ENCODE data around the gene WDR82.
A peak's percentile ranks its signal among the peaks of the same experiment; 100 is the strongest.

Gene WDR82

DNA sequence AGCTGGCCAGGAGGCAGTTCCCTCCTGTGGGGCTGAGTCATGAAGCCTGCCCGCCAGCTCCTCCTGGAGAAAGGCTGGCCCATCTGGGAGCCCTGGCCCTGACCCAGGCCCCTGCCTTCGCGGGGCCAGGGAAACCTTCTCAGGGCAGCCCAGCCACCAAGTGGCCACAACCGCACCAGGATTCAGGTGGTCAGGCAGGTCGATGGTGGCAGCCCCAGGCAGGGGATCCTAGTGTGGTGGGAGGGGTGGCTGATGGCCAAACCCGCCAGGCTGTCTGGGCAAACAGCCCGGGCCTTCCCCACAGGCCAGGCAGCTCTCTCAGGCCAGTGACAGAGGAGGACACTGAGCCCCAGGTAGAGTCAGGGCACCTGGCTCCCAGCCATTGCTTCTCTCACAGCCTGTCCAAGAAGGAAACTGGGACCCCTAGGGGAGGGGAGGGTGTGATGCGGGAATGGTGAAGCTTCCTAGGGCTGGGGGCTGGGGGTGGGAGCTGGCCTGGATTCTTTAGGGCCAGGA lies 40.7 kb downstream of the WDR82 start:
- no peak for DNase-seq
- Mint-ChIP-seq H3K4me3 (peak overlapping the region; percentile 91), H3K4me1 (peaks cover 52% of the 10 kb centered on the region), H3K9me3 (no peaks in the 10 kb centered on the region), H3K36me3 (ENCODE audit: low read depth) (peaks cover 7% of the 10 kb centered on the region), H3K27ac (no peak overlapping the region), H3K27me3 (ENCODE audit: low read depth, poor library complexity) (peaks cover 6% of the 10 kb centered on the region)
- TF ChIP-seq, protein P1, sequence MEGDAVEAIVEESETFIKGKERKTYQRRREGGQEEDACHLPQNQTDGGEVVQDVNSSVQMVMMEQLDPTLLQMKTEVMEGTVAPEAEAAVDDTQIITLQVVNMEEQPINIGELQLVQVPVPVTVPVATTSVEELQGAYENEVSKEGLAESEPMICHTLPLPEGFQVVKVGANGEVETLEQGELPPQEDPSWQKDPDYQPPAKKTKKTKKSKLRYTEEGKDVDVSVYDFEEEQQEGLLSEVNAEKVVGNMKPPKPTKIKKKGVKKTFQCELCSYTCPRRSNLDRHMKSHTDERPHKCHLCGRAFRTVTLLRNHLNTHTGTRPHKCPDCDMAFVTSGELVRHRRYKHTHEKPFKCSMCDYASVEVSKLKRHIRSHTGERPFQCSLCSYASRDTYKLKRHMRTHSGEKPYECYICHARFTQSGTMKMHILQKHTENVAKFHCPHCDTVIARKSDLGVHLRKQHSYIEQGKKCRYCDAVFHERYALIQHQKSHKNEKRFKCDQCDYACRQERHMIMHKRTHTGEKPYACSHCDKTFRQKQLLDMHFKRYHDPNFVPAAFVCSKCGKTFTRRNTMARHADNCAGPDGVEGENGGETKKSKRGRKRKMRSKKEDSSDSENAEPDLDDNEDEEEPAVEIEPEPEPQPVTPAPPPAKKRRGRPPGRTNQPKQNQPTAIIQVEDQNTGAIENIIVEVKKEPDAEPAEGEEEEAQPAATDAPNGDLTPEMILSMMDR (IDR thresholded peaks at IDR 0.05): no peak

DNA sequence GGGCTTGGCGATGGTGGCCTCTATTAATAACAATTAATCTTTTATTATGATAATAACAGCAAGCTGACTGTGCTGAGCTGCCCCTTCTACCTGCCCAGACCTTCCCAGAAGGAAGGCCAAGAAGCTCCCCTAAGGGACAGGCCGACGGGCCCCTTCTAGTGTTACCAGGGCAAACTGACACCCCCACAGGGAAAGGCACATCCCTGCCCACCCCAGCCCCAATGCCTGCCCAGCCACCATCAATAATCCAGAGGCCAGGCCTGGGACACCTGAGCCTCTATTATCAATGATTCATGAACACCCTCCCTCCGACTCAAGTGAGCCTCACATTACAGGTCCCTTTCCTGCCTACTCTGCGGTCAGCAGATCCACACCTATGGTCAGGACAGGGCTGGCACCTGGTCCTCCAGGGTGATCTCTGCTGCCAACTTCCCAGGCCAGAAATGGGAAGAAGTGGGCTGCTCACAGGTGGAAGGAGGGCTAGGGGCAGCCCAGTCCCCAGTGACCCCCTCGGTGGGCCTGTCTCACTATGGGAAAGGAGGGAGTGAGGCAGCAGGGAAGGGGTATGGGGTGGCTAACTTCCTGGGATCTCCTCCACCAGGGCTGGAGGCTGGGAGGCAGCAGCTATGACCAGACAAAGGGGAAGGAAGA lies 41.3 kb downstream of the WDR82 start:
- no peak for DNase-seq
- no peak overlapping the region for H3K27ac Mint-ChIP-seq
- TF ChIP-seq, protein P1 (IDR thresholded peaks at IDR 0.05): no peak
- no peaks in the 10 kb centered on the region for H3K9me3 Mint-ChIP-seq
- H3K4me3 Mint-ChIP-seq: peak overlapping the region; percentile 50
- H3K36me3 Mint-ChIP-seq (ENCODE audit: low read depth): peaks cover 6% of the 10 kb centered on the region
- peaks cover 52% of the 10 kb centered on the region for H3K4me1 Mint-ChIP-seq
- peaks cover under 1% of the 10 kb centered on the region for H3K27me3 Mint-ChIP-seq (ENCODE audit: low read depth, poor library complexity)

DNA sequence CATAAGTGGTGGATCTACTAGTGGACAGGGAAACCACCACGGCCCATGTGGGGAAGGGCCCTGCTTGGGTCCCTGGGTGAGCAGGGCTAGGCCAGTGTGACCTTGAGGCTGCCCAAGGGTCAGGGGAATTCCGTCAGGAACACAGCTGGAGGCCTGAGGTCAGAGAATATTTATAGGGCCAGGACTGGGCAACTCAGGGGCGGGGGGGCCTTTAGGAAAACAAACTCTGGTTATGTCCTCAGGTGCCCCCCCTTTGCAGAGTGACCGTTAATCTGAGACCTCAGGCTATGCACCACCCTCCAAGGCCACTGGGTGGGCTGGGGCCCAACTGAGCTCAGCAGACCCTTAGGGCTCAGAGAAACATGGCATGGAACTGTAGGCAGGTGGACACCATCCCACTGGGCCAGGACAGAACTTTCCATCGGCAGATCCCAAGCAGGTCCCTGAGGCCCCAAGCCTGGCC lies 42.0 kb downstream of the WDR82 start:
- H3K27ac Mint-ChIP-seq: no peak overlapping the region
- H3K4me1 Mint-ChIP-seq: peaks cover 52% of the 10 kb centered on the region
- H3K36me3 Mint-ChIP-seq (ENCODE audit: low read depth): peaks cover 4% of the 10 kb centered on the region
- H3K4me3 Mint-ChIP-seq: no peak overlapping the region
- TF ChIP-seq, protein P1 (IDR thresholded peaks at IDR 0.05): no peak
- no peaks in the 10 kb centered on the region for H3K9me3 Mint-ChIP-seq
- H3K27me3 Mint-ChIP-seq (ENCODE audit: low read depth, poor library complexity): no peaks in the 10 kb centered on the region
- no peak for DNase-seq

DNA sequence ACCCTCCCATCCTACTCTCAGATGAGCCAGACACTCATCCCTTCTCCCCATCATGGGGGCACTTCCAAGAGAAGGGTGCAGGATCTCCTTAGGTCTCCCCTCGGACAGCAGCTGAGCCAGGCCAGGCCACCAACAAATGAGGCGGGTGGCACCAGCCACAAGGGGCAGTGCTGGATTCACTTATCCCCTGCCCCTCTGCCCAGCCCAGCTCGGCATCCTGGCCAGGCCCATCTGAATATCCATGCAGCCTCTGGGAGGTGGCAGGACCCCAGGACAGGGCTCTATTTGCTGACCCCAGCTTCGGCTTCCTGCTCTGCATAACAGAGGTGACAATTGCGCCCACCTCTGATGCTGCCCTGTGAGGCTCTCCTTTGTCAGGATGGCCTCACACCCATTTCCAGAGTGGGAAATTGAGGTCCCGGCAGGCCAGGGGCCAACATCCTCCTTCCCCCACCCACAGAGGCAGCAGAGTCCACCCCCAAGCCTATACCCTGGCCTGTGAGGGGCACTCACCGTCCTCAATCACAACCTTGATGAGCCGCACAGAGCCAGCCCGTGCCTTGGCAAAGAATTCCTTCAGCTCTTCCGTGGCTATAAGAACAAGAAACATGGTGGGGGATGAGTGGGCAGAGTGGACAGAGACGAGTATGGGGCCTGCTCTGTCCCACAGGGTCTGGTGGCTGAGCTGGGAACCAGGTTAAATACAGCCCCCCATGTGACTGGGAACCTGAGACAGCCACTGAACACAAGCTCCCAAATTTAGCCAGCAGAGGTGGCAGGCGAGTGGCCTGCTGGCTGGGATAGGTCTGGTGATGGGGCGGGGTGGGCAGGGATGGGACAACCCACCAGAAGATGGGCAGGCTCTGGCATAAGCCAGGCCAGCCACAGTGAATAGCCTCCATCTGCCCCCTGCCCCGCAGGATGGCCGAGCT lies 43.7 kb downstream of the WDR82 start:
- Mint-ChIP-seq H3K27ac (no peak overlapping the region), H3K4me3 (no peak overlapping the region), H3K27me3 (ENCODE audit: low read depth, poor library complexity) (no peaks in the 10 kb centered on the region), H3K36me3 (ENCODE audit: low read depth) (peaks cover 4% of the 10 kb centered on the region), H3K4me1 (peaks cover 40% of the 10 kb centered on the region), H3K9me3 (no peaks in the 10 kb centered on the region)
- TF ChIP-seq, protein P1 (IDR thresholded peaks at IDR 0.05): no peak
- DNase-seq: no peak

DNA sequence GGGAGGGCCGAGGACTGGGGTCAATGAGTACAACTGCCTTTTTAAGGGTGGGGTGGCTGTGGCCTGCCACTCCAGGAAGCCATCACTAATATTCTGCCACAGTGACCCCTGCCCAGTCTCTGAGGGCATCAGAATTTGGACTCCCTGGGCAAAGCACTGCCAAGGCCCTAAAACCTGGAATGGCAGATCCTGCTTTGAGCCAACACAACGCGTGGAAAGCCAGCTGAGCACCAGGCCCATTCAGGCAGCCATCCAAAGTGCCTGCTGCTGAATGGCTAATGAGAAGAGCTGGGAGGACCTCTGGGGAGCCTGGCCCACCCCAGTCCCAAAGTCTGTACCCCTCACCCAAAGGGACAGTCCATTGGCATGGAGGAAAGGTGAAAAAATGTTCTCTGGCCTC lies 44.5 kb downstream of the WDR82 start:
- no peaks in the 10 kb centered on the region for H3K9me3 Mint-ChIP-seq
- H3K27ac Mint-ChIP-seq: no peak overlapping the region
- peaks cover 4% of the 10 kb centered on the region for H3K36me3 Mint-ChIP-seq (ENCODE audit: low read depth)
- TF ChIP-seq, protein P1 (IDR thresholded peaks at IDR 0.05): no peak
- H3K27me3 Mint-ChIP-seq (ENCODE audit: low read depth, poor library complexity): no peaks in the 10 kb centered on the region
- H3K4me3 Mint-ChIP-seq: no peak overlapping the region
- no peak for DNase-seq
- peaks cover 33% of the 10 kb centered on the region for H3K4me1 Mint-ChIP-seq
